HepG2 (cell line): ENCODE measurements around the gene GREM2. TPM values are rescaled to one million over a fixed set of nuclear protein-coding genes. Genes with fewer than 3 reads are reported as not detected.

Experiments
- ATAC-seq: fragments of 200-7000 bp; cut with Tn5 transposase; 3 replicates; pipeline ENCODE4 v1.9.1; 2020; ENCODE audit warnings: mild to moderate bottlenecking, moderate library complexity
- BruUV-seq: library from RNA; stranded (reverse); fragments of 400-500 nt; replicated peaks from 2 replicates; lab custom pipeline; 2021; lab: Mats Ljungman, UMichigan
- CTCF ChIA-PET: fragments of 300-600 bp; formaldehyde crosslinking; extraction: SDS; loops from one replicate; lab custom pipeline; 2021; ENCODE audit warnings: low total read pairs, inconsistent platforms, low intra/inter-chr PET ratio; lab: Yijun Ruan, JAX
- POLR2A ChIA-PET: fragments of 350-600 bp; sonication (Branson Sonifier 250); formaldehyde crosslinking; loops from one replicate; lab custom pipeline; 2020; ENCODE audit warnings: antibody characterized with exemption, inconsistent platforms; lab: Yijun Ruan, JAX
- DNase-seq: peaks from one replicate; pipeline ENCODE4 v3.0.0-alpha.2; 2015; ENCODE audit warnings: low spot score
- FAIRE-seq: peaks from 3 replicates; lab custom pipeline; 2011; peaks lifted over from hg19 to GRCh38; lab: Jason Lieb, UNC
- H2AFZ ChIP-seq: one replicate; pipeline ENCODE4 v1.6.1; 2011; ENCODE audit warnings: low read length, inconsistent platforms
- H3K27ac ChIP-seq: fragments of 300-600 bp; 3 replicates; pipeline ENCODE4 v1.8.0; 2011; ENCODE audit warnings: mixed run types, mild to moderate bottlenecking, mixed read lengths, low read length, inconsistent platforms; ENCODE audit not compliant: insufficient read depth; ENCODE audit errors: extremely low read length
- H3K27me3 ChIP-seq, 2 experiments: fragments of 200-600 bp in 1 of 2; 2 replicates in 1 of 2; 3 replicates in 1 of 2; pipeline versions ENCODE4 v1.6.0 to v1.8.0; 2011; ENCODE audit warnings: low read length in 2 of 2, mild to moderate bottlenecking in 2 of 2, moderate library complexity in 2 of 2, inconsistent platforms in 1 of 2; ENCODE audit not compliant: insufficient read depth in 2 of 2, control insufficient read depth in 1 of 2
- H3K36me3 ChIP-seq, 2 experiments: fragments of 200-600 bp in 1 of 2; replicated peaks in 1 of 2; 2 replicates in 1 of 2; 3 replicates in 1 of 2; pipeline versions ENCODE4 v1.5.1 to v1.8.0; 2011; ENCODE audit warnings: low read length in 2 of 2, inconsistent platforms in 1 of 2; ENCODE audit not compliant: insufficient read depth in 2 of 2, control insufficient read depth in 1 of 2
- H3K4me1 ChIP-seq: 2 replicates; pipeline ENCODE4 v1.5.1; 2012; ENCODE audit warnings: low read length, inconsistent platforms; ENCODE audit not compliant: insufficient read depth
- H3K4me2 ChIP-seq: 2 replicates; pipeline ENCODE4 v1.6.0; 2011; ENCODE audit warnings: low read depth, low read length, inconsistent platforms
- H3K4me3 ChIP-seq, 3 experiments: fragments of 200-600 bp in 1 of 3; sonication (generic), shearing (Covaris generic) in 1 of 3; replicated peaks in 1 of 3; 2 replicates each; pipeline ENCODE4 v1.5.1; 2011 to 2016; ENCODE audit warnings: low read length in 3 of 3, inconsistent platforms in 2 of 3, low read depth in 2 of 3, mild to moderate bottlenecking in 2 of 3, control low read depth in 1 of 3, mixed read lengths in 1 of 3; ENCODE audit not compliant: insufficient read depth in 1 of 3
- H3K79me2 ChIP-seq: one replicate; pipeline ENCODE4 v1.6.1; 2011; ENCODE audit warnings: low read length, inconsistent platforms; ENCODE audit not compliant: insufficient read depth
- H3K9ac ChIP-seq: 2 replicates; pipeline ENCODE4 v1.6.0; 2011; ENCODE audit warnings: mild to moderate bottlenecking, low read depth, low read length, inconsistent platforms; ENCODE audit not compliant: insufficient read depth
- H3K9me3 ChIP-seq: 2 replicates; pipeline ENCODE4 v1.5.1; 2012; ENCODE audit warnings: mild to moderate bottlenecking, low read length
- H4K20me1 ChIP-seq: 2 replicates; pipeline ENCODE4 v1.6.0; 2011; ENCODE audit warnings: inconsistent platforms, mild to moderate bottlenecking, low read length, moderate library complexity; ENCODE audit not compliant: insufficient read depth
- FOXJ3 ChIP-seq: sonication (generic); formaldehyde crosslinking; IDR thresholded peaks from 2 replicates; pipeline ENCODE4 v1.4.0; 2020; ENCODE audit warnings: missing genetic modification reagents, mild to moderate bottlenecking, borderline replicate concordance
- GTF3A ChIP-seq: sonication (generic); formaldehyde crosslinking; conservative IDR thresholded peaks from 2 replicates; pipeline ENCODE4 v1.4.0; 2020; ENCODE audit warnings: mild to moderate bottlenecking, missing genetic modification reagents
- MLLT10 ChIP-seq: sonication (generic); formaldehyde crosslinking; IDR thresholded peaks from 2 replicates; pipeline ENCODE4 v1.4.0; 2020; ENCODE audit warnings: missing genetic modification reagents
- MTF2 ChIP-seq: sonication (generic); formaldehyde crosslinking; IDR thresholded peaks from 2 replicates; pipeline ENCODE4 v1.5.0; 2020; ENCODE audit warnings: missing genetic modification reagents, borderline replicate concordance
- MYPOP ChIP-seq: sonication (generic); formaldehyde crosslinking; IDR thresholded peaks from 2 replicates; pipeline ENCODE4 v1.8.1; 2023; ENCODE audit warnings: mild to moderate bottlenecking, moderate library complexity, missing genetic modification reagents
- PAWR ChIP-seq: sonication (generic); formaldehyde crosslinking; IDR thresholded peaks from 2 replicates; pipeline ENCODE4 v1.4.0; 2020; ENCODE audit warnings: missing genetic modification reagents, mild to moderate bottlenecking, borderline replicate concordance
- POGZ ChIP-seq: sonication (generic); formaldehyde crosslinking; IDR thresholded peaks from 2 replicates; pipeline ENCODE4 v1.4.0; 2020; ENCODE audit warnings: mild to moderate bottlenecking, missing genetic modification reagents
- SETDB1 ChIP-seq: sonication (generic); formaldehyde crosslinking; IDR thresholded peaks from 2 replicates; pipeline ENCODE4 v1.5.1; 2020; ENCODE audit warnings: missing genetic modification reagents, mild to moderate bottlenecking, borderline replicate concordance
- ZFP91 ChIP-seq: sonication (generic); formaldehyde crosslinking; IDR thresholded peaks from 2 replicates; pipeline ENCODE4 v1.9.0; 2022; ENCODE audit warnings: missing genetic modification reagents, mild to moderate bottlenecking, borderline replicate concordance
- WGBS: methylation state at CpG from one replicate; pipeline ENCODE4 v1.1.6; 2017; ENCODE audit warnings: low lambda C conversion rate; 5-methylcytosine and 5-hydroxymethylcytosine counted together
- in situ Hi-C: cut with HindIII; loops from 2 replicates; pipeline ENCODE4 v1.10.0; 2017; ENCODE audit warnings: low pct_unique_long_range_greater_than_20kb; ENCODE audit not compliant: extremely low pct_ligation_motif_present
- intact Hi-C: fragments of 100-400 bp; cut with micrococcal nuclease; formaldehyde crosslinking; loops from one replicate; pipeline ENCODE4 v1.10.0; 2022; ENCODE audit not compliant: unreplicated experiment
- polyA plus RNA-seq, 8 experiments: library from polyadenylated mRNA; depleted of rRNA in 3 of 8; stranded (reverse) in 7 of 8; unstranded in 1 of 8; fragments of >200 nt; fragmentation: Illumina TruSeq in 4 of 8; extraction: Trizol in 4 of 8; gene quantifications; 2 replicates each; pipeline versions ENCODE4 v1.2.1 to v1.2.3, GENCODE V29; 2011 to 2016; ENCODE audit warnings: low read depth in 4 of 8, missing spikeins in 1 of 8, mixed read lengths in 1 of 8; ENCODE audit not compliant: insufficient read depth in 1 of 8
- total RNA-seq, 5 experiments: library from RNA; depleted of rRNA; stranded (reverse); fragments of >200 nt; fragmentation: Illumina TruSeq; extraction: Trizol; gene quantifications; 2 replicates each; pipeline ENCODE4 v1.2.3, GENCODE V29; 2016; ENCODE audit warnings: low read depth in 1 of 5

GREM2 gene
- total and polyA plus RNA-seq, 2 of the 13 experiments (the other 11 are each of a cell fraction or from before 2014, with no cell fraction given): 0.07 TPM; not detected in 1

- intact Hi-C loops: no loop called here
- H3K4me2 ChIP-seq: peak overlapping the region; percentile 86
- no peak for FAIRE-seq
- 19% methylated on average over 12 of the region's 12 CpGs for WGBS
- peak overlapping the region; percentile 55 for H2AFZ ChIP-seq
- CTCF ChIA-PET: no interaction called here
- H3K27ac ChIP-seq: no peak overlapping the region
- POLR2A ChIA-PET: no interaction called here
- H3K4me3 ChIP-seq: peak overlapping the region; percentile 49 to 70 (median 57)
- in situ Hi-C loops: no loop called here
- TF ChIP-seq POGZ (CRISPR knock-in tag): no peak
- TF ChIP-seq MTF2 (CRISPR knock-in tag): no peak
- no peak for TF ChIP-seq FOXJ3
- no peak for TF ChIP-seq GTF3A (CRISPR knock-in tag)
- TF ChIP-seq ZFP91 (CRISPR knock-in tag): no peak
- no peak for TF ChIP-seq MYPOP (CRISPR knock-in tag)
- no peak for TF ChIP-seq MLLT10 (CRISPR knock-in tag)
- TF ChIP-seq PAWR (CRISPR knock-in tag): no peak
- no peak for TF ChIP-seq SETDB1 (CRISPR knock-in tag)
- no peak for DNase-seq
- no peaks in the 10 kb centered on the region for H3K79me2 ChIP-seq
- no peaks in the 10 kb centered on the region for H3K9me3 ChIP-seq
- H3K27me3 ChIP-seq: peaks cover 0 to 22% of the 10 kb centered on the region in 2 experiments; a peak in 4 of 5 replicates
- H3K9ac ChIP-seq: no peak overlapping the region
- peaks cover 16% of the 10 kb centered on the region for H3K4me1 ChIP-seq
- peak; percentile 20; the same call in 2 of the 3 replicates for ATAC-seq
- BruUV-seq: no TSS peak
- H3K36me3 ChIP-seq: no peaks in the 10 kb centered on the region
- no peaks in the 10 kb centered on the region for H4K20me1 ChIP-seq
Measured at GRCh38 chr1:240611228-240611618, 732 bp downstream of the GREM2 start.
